HEK293 (cell line): ENCODE measurements around the gene CCDC12.

Experiments
- ZBTB21 ChIP-seq: fragments of 450-650 bp; formaldehyde crosslinking; IDR thresholded peaks from 2 replicates; pipeline ENCODE4 v1.5.1; 2017; ENCODE audit warnings: missing biosample characterization, missing genetic modification characterization
- ZNF747 ChIP-seq: fragments of 450-650 bp; formaldehyde crosslinking; IDR thresholded peaks from 2 replicates; pipeline ENCODE4 v1.5.1; 2016; ENCODE audit warnings: missing biosample characterization, missing genetic modification characterization
- TF ChIP-seq, protein P1 (sequence below): fragments of 450-650 bp; formaldehyde crosslinking; IDR thresholded peaks from 2 replicates; pipeline ENCODE4 v1.5.1; 2016; ENCODE audit warnings: missing biosample characterization, missing genetic modification characterization

DNA sequence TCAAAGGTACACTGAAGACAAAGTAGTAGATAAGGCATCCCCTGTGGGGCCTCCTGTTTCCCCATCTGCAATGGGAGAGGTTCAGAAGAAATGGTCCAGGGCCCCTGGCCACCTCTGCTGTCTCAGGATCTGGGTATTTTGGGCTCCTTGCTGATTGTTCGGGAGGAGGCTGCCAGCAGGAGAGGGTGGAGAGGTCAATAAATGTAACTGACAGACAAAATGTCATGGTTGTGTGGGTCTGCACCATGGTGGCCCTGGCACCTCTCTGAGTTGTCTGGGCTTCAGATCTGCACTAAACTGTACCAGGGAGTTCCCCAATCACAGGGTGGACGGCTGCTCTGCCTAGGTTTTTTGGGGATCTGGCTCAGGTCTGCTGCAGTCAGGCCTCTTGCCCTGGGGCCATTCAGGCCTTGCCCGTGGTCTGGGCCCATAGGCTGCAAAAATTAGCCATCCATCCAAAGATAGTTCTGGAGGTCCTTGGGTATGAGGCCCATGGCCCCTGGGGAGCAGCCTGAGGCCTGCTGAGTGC, 10.3 kb upstream of the CCDC12 start:
- TF ChIP-seq ZBTB21 (tag by site-specific recombination): no peak
- TF ChIP-seq, protein P1, sequence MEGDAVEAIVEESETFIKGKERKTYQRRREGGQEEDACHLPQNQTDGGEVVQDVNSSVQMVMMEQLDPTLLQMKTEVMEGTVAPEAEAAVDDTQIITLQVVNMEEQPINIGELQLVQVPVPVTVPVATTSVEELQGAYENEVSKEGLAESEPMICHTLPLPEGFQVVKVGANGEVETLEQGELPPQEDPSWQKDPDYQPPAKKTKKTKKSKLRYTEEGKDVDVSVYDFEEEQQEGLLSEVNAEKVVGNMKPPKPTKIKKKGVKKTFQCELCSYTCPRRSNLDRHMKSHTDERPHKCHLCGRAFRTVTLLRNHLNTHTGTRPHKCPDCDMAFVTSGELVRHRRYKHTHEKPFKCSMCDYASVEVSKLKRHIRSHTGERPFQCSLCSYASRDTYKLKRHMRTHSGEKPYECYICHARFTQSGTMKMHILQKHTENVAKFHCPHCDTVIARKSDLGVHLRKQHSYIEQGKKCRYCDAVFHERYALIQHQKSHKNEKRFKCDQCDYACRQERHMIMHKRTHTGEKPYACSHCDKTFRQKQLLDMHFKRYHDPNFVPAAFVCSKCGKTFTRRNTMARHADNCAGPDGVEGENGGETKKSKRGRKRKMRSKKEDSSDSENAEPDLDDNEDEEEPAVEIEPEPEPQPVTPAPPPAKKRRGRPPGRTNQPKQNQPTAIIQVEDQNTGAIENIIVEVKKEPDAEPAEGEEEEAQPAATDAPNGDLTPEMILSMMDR (tag by site-specific recombination): no peak
- no peak for TF ChIP-seq ZNF747
